WTC11 (cell line): ENCODE results near the gene AP3D1.

ENCODE experiments used
- CTCF ChIP-seq: fragments of 200-600 bp; IDR thresholded peaks from 2 replicates; pipeline ENCODE4 v1.8.0; 2022; ENCODE audit warnings: antibody characterized with exemption
- ZBTB43 ChIP-seq: sonication (generic); formaldehyde crosslinking; IDR thresholded peaks from 2 replicates; pipeline ENCODE4 v1.8.1; 2023; ENCODE audit warnings: mild to moderate bottlenecking, missing genetic modification reagents
- ZNF396 ChIP-seq: fragments of 250-450 bp; sonication (Bioruptor Pico); IDR thresholded peaks from 2 replicates; pipeline ENCODE4 v1.8.0; 2021; ENCODE audit warnings: mild to moderate bottlenecking, moderate library complexity, borderline replicate concordance

- TF ChIP-seq CTCF (no peak), ZBTB43 (CRISPR knock-in tag) (no peak), ZNF396 (CRISPR knock-in tag) (no peak)
These were observed 30.5 kb downstream of the AP3D1 start for GRCh38 chr19:2120821-2121220.
